Gastroesophageal sphincter (tissue), 4 donors: ENCODE measurements around the gene AKAP13. TPM values are rescaled to one million over a fixed set of nuclear protein-coding genes. Genes with fewer than 3 reads are reported as not detected.

ENCODE experiments used
- ATAC-seq: fragments of 150-250 bp; one replicate; pipeline ENCODE4 v1.9.1; 2016; ENCODE audit warnings: mild to moderate bottlenecking, moderate library complexity
- H3K27ac ChIP-seq, 4 donors: fragments of 200-600 bp; sonication (generic) in 3 of 4; 1 replicate in 3 of 4; 2 replicates in 1 of 4; pipeline ENCODE4 v1.5.1; 2016 to 2019
- H3K27me3 ChIP-seq: fragments of 200-600 bp; sonication (generic); one replicate; pipeline ENCODE4 v1.5.1; 2019
- H3K36me3 ChIP-seq, 2 donors: fragments of 200-600 bp; sonication (generic); one replicate each; pipeline ENCODE4 v1.5.1; 2019; ENCODE audit warnings: control low read depth in 1 of 2
- H3K4me1 ChIP-seq, 3 donors: fragments of 200-600 bp; sonication (generic); 1 replicate in 2 of 3; 2 replicates in 1 of 3; pipeline ENCODE4 v1.5.1; 2016 to 2019; ENCODE audit warnings: control low read depth in 2 of 3
- H3K4me3 ChIP-seq, 2 donors: fragments of 200-600 bp; sonication (generic); one replicate each; pipeline ENCODE4 v1.5.1; 2019; ENCODE audit warnings: mild to moderate bottlenecking in 1 of 2, moderate library complexity in 1 of 2
- H3K9me3 ChIP-seq, 3 donors: fragments of 200-600 bp; sonication (generic); one replicate each; pipeline ENCODE4 v1.5.1; 2017 to 2019; ENCODE audit warnings: control low read depth in 2 of 3
- CTCF ChIP-seq, 4 experiments: fragments of 200-600 bp in 2 of 4; fragments of 450-650 bp in 2 of 4; sonication (generic) in 1 of 4; IDR thresholded peaks; one replicate each; pipeline ENCODE4 v1.5.1; 2017 to 2019; ENCODE audit warnings: antibody characterized with exemption in 4 of 4, mild to moderate bottlenecking in 2 of 4, moderate library complexity in 2 of 4
- EP300 ChIP-seq: sonication (generic); formaldehyde crosslinking; IDR thresholded peaks from one replicate; pipeline ENCODE4 v1.6.1; 2017; ENCODE audit warnings: antibody characterized with exemption, mild to moderate bottlenecking
- POLR2A ChIP-seq, 2 donors: fragments of 450-650 bp; IDR thresholded peaks; one replicate each; pipeline ENCODE4 v1.6.1; 2017; ENCODE audit warnings: antibody characterized with exemption in 2 of 2, mild to moderate bottlenecking in 2 of 2, moderate library complexity in 1 of 2
- POLR2AphosphoS5 ChIP-seq: sonication (generic); formaldehyde crosslinking; IDR thresholded peaks from one replicate; pipeline ENCODE4 v1.6.1; 2017; ENCODE audit warnings: antibody characterized with exemption
- WGBS, 2 donors: methylation state at CpG; one replicate each; pipeline ENCODE4 v1.1.5; 2018; ENCODE audit warnings: low coverage in 1 of 2; 5-methylcytosine and 5-hydroxymethylcytosine counted together
- total RNA-seq, 4 donors: library from RNA; depleted of rRNA; stranded (reverse); fragments of >200 nt; gene quantifications; one replicate each; pipeline ENCODE4 v1.1.0, GENCODE V29; 2016

AKAP13 gene
- total RNA-seq, 4 donors from 2014 or later, result 196 to 252 (median 215) TPM

GRCh38 chr15:85415783-85416182 lies 35.4 kb downstream of the AKAP13 start:
- no peak for ATAC-seq
- TF ChIP-seq EP300 (no peak), POLR2AphosphoS5 (no peak)
- no peak overlapping the region for H3K27ac ChIP-seq
- no peaks in the 10 kb centered on the region for H3K36me3 ChIP-seq
- no peak overlapping the region for H3K4me3 ChIP-seq
- peaks cover 7 to 87% (median 12%) of the 10 kb centered on the region in 3 donors for H3K4me1 ChIP-seq
- WGBS, 2 donors, result 52 to 72% methylated on average over 2 of the region's 2 CpGs
- no peaks in the 10 kb centered on the region for H3K9me3 ChIP-seq
- no peaks in the 10 kb centered on the region for H3K27me3 ChIP-seq

- Histone ChIP-seq H3K27me3 (no peaks in the 10 kb centered on the region), H3K36me3 (no peaks in the 10 kb centered on the region), H3K27ac (no peak overlapping the region), H3K4me1 (peaks cover 7 to 88% (median 12%) of the 10 kb centered on the region in 3 donors), H3K9me3 (no peaks in the 10 kb centered on the region), H3K4me3 (no peak overlapping the region)
- TF ChIP-seq POLR2AphosphoS5 (no peak), POLR2A (IDR thresholded peaks at IDR 0.05) (no peak), EP300 (no peak), CTCF (IDR thresholded peaks at IDR 0.05) (no peak)
- WGBS, 2 donors, result 77 to 84% methylated on average over 5 of the region's 5 CpGs
- no peak for ATAC-seq
These were observed 36.9 kb downstream of the AKAP13 start for GRCh38 chr15:85417276-85417675.

GRCh38 chr15:85419161-85419560 lies 38.8 kb downstream of the AKAP13 start:
- WGBS, 2 donors, result 57 to 77% methylated on average over 5 of the region's 5 CpGs
- Histone ChIP-seq H3K27ac (no peak overlapping the region), H3K9me3 (no peaks in the 10 kb centered on the region), H3K27me3 (no peaks in the 10 kb centered on the region), H3K36me3 (no peaks in the 10 kb centered on the region), H3K4me3 (no peak overlapping the region), H3K4me1 (peaks cover 7 to 88% (median 10%) of the 10 kb centered on the region in 3 donors)
- TF ChIP-seq CTCF (IDR thresholded peaks at IDR 0.05) (no peak), POLR2AphosphoS5 (no peak)
- ATAC-seq, result no peak

- H3K27me3 ChIP-seq, result no peaks in the 10 kb centered on the region
- no peaks in the 10 kb centered on the region for H3K36me3 ChIP-seq
- WGBS, 2 donors, result 87 to 88% methylated on average over 10 of the region's 10 CpGs
- no peak overlapping the region for H3K27ac ChIP-seq
- H3K4me3 ChIP-seq, result no peak overlapping the region
- TF ChIP-seq POLR2A (IDR thresholded peaks at IDR 0.05) (no peak), CTCF (IDR thresholded peaks at IDR 0.05) (no peak), POLR2AphosphoS5 (no peak), EP300 (no peak)
- no peak for ATAC-seq
- peaks cover 9 to 77% (median 11%) of the 10 kb centered on the region in 3 donors for H3K4me1 ChIP-seq
- H3K9me3 ChIP-seq, result no peaks in the 10 kb centered on the region
These were observed 40.9 kb downstream of the AKAP13 start for GRCh38 chr15:85421116-85421925.

GRCh38 chr15:85422607-85423006 lies 42.2 kb downstream of the AKAP13 start:
- H3K4me3 ChIP-seq, result no peak overlapping the region
- H3K27me3 ChIP-seq, result no peaks in the 10 kb centered on the region
- no peaks in the 10 kb centered on the region for H3K9me3 ChIP-seq
- no peak for ATAC-seq
- WGBS, 2 donors, result 89% methylated on average over 2 of the region's 2 CpGs
- TF ChIP-seq POLR2AphosphoS5 (no peak), CTCF (IDR thresholded peaks at IDR 0.05) (no peak), POLR2A (IDR thresholded peaks at IDR 0.05) (no peak), EP300 (no peak)
- no peak overlapping the region for H3K27ac ChIP-seq
- peaks cover 9 to 65% (median 11%) of the 10 kb centered on the region in 3 donors for H3K4me1 ChIP-seq
- no peaks in the 10 kb centered on the region for H3K36me3 ChIP-seq
